GM18861 (cell line): ENCODE data around the gene TMEM178B.
"Not testable (repeated sequence)": the region's sequence is repeated elsewhere in the genome, so short reads cannot be mapped to it uniquely, and the experiment has no call there.

Source experiments
- ATAC-seq: cut with Tn5 transposase; IDR thresholded peaks from one replicate; pipeline ENCODE4 v1.9.1; 2021; ENCODE audit not compliant: unreplicated experiment

Gene TMEM178B

DNA sequence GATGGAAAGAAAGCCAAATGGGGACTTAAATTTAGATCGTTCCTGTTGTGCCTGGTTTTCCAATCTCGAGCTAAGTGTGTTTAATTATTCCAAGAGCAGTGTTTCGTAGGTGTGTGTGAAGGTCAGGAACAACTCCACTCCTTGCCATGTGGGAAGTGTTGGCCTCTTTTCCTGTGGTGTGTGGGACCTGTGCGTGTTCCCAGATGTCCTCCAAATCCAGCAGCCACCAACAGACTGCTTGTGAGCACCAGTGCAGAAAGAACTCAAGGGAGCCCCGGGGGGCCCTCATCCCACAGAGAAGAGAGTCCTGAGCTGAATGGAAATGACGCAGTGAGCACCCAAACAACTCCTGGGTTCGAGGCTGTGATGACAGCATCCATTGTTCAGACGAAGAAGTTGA, 227.7 kb downstream of the TMEM178B start:
- ATAC-seq: no peak

DNA sequence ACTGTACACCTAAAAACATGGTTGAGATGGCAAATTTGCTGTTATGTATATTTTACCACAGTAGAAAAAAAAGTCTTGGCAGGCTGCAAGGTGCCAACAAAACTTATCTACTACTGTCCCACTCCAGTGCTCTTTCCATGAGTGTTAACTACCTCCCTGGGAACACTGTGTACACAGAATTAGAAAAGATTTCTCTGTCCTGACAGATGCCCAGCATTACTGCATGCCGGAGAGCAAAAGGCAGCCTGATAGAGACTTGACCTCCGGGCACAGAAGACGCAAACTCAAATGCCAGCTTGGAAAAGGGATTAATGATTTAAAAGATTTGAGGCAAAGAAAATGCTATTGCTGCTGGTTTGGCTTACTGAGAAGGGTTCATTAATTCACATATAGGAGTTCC, 228.8 kb downstream of the TMEM178B start:
- no peak for ATAC-seq

DNA sequence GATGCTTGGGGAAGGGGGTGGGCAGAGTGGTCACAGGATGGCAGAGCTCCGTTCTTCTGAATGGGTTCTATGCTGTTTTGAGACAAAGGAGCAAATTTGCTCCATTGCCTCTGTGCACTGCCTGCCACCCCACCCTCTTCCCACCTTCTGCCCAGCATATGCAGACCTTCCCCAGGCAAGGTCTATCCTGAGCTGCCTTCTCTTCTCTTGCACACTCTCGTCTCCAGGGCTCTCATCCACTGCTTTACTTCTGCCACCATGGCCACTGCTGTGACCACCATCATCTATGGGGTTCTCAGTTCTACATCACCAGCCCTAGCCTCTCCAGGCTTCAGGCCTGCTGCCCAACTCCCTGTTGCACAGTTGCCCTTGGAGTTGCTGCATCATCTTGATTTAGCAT, 230.4 kb downstream of the TMEM178B start:
- ATAC-seq: no peak

DNA sequence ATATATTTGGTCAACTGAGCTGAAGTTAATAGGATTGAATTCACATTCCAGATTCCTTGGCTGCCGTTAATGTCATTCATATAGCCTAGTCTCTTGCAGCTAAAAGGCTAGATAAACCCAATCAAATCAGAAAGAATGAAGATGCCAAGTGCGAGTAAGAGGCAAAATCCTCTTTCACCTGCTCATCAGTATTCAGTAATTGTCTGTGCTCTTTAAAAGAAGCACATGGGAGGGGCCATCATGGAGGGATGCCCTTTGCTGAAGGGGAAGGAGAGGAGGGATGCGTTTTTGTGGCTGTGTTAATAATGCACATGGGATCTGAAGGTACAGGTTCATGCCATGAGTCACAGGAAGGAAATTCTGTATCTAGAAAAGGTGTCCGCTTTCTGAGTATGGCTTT, 232.2 kb downstream of the TMEM178B start:
- ATAC-seq: no peak

DNA sequence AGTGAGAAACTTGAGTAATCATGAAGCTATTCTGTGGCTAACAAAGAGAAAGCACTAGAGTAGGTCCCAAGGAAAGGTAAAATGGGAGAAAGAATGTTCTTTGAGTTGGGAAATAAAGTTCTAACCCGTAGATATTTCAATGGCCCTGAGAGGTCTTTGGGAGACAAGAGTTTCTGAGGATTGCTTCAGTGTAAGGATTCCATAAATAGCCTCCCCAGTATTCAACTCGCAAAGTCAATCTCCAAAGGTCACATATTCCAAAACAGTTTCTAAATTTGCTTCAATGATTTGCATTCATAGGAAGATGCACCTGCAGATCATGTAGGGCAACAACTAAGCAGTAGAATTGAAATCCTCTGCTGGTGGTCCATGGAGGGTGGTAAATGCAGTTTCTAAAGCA, 238.5 kb downstream of the TMEM178B start:
- no peak for ATAC-seq

DNA sequence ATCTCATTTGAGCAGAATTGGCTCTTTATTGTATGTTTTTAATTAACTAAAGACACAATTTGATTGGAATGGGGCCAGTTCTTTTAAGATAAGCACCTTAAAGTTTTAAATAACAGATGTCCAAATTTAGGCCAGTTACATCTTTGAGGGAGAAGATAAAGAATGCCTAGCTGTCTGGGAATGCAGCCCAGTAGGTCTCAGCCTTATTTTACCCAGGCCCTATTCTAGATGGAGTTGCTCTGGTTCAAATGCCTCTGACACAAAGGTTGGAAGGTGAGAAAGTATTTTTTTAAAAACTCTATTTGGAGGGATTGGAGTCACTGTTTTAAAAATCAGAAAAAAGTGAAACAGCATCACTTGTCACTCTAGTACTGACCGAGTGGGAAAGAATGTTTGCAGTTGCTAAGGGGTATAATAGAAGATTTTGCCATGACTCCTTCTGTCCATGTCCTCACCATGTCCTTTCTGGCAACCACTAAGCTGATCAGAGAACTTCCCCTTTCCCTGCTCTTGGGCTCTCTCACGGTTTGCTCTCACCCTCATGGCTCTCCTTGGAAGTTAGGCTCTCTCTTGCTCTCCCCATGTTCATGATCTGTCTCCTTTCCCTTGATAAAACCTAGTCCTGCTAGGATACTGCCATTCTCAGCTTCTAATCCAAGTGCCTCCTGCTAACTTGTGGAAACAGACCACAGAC, 239.1 kb downstream of the TMEM178B start:
- ATAC-seq: no peak

DNA sequence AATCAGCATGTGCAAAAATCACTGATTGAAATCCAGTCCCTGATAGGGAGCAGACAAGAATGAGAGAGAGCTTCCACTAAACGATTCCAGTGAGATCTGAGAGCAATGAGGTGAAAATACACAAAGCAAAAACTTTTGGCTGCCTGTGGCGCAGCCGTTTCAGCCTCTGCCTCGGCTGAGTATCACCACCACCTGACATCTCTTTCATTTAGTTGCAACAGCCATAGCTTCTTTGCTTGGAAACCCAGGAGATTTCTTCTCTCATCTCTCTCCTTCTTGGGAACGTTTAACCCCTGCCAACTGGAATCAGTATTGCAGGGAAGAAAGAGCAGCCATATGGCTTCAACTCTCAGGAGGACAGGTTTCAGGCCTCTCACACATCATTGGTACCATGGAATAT, 240.0 kb downstream of the TMEM178B start:
- no peak for ATAC-seq

DNA sequence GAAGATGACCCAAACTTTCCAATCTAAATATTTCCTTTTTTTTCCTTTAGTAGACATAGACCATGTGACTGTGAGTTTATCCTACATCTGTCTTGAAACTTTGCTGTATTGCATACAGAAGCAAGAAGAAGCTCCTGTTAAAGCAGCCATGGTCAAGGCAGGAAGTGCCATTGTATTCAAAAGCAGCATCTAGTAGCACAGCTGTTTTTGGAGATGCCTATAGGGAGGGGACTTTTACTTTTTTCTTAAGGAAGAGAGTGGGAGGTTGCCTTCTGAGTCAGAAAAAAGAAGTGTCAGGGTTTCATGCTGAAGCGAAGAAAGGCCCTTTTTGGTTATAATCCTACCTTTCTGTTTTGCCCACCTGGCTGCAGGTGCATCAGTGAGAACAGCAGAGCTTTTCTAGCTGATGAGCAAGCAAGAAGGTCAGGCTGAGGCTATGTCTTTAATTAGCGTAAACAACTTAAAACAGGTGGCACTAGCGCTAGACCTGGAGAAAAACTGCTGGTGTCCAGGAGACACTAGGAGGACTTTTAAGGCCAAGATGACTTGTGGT, 243.2 kb downstream of the TMEM178B start:
- no peak for ATAC-seq

DNA sequence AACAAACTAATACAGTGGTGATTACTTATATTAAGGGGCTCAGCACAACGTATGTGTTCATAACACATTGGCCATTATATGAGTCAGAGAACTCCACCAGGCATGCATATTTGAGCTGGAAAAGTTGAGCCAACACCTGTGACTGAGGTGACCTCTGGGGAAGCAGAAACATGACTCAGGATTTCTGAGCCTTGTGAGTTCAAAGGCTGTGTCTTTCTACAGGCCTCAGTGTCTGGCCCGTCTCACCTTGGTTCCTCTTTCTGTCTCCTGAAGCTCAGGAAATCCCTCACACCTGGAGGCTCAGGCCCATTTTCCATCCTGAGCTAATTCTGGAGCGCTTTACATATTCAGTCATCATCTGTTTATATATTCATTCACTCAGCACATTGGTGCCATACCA, 246.4 kb downstream of the TMEM178B start:
- ATAC-seq: no peak

DNA sequence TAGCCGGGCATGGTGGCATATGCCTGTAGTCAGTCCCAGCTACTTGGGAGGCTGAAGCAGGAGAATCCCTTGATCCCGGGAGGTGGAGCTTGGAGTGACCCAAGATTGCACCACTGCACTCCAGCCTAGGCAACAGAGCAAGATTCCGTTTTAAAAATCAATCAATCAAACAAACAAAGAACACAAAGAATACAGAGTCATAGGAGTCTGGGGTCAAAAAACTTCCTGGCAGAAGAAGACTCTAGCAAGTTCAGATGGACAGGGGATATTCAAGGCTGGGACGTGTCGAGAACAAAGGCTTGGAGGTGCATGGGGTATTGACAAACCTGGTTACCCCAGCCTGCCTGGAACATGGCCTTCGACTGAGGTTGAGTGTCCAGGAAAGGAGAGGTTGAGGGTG, 248.5 kb downstream of the TMEM178B start:
- no peak for ATAC-seq

DNA sequence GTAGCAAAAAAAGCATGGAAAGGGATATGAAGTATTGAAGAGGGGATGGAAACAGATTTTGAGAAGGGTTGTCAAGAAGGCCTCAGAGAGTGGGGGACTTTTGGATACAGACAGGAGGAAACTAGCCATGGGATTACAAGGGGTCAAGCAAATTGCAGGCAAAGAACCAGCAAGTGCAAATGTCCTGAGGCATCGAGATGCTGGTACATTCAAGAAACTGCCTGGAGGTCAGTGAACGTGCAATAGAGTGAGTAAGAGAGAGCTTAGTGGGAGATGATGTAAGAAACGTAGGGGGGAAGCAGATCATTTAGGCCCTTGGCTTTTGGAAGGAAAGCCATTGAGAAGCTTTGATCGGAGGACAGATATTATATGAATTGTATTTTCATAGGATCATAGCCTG, 250.0 kb downstream of the TMEM178B start:
- no peak for ATAC-seq

DNA sequence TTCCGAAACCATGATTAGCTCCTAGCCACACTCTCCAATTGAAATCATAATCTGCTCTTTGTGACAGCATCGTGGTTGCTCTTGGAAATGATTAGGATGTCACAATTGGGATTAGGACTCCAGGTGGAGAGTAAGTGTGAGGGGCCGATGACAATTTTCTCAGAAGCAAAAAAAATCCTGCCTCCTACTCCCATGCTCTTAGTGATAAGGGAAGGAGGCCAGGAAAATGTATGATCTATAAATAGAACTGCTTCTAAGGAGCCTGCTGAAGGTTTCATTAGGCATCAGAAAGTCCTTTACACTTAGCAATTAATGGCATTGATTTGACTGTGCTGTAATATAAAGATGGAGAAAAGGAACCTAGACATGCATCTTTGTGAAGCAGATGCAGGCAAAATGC, 251.0 kb downstream of the TMEM178B start:
- no peak for ATAC-seq

DNA sequence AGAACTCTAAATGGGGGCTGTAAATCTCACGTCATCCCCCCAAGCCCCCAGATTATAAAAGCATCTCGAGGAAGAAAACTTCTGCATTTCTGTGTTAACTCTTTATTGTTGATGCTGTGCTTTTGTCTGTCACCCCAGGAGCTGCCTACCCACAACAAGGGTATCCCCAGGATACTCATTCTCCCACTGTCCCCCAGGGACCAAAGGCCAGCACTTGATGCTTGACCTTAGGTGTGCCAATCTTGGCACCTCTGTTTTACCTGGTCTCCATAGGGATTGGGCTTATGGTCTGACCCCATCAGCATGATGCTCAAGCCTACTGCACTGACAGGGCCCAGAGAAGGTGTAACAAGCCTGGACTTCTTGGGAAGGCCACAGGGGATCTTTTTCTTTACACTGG, 251.4 kb downstream of the TMEM178B start:
- ATAC-seq: no peak

DNA sequence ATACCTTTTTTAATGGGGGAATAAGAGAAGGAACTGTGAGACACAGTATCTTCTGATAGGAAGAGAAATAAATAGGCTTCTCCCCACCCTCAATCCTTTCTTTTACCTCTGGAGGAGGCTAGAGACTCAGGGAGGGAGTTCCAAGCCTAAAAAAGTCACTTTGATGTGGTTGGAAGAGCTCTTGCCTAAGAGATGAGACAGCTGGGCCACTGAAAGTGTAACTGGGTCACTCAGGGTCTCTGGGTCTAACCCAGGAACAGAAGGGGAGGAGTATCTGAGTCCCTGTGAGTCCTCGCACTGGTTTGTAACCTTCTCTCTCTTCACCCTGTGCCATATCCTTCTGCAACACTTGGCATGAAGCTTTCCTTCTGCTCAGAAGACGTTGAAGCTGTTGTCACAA, 254.4 kb downstream of the TMEM178B start:
- no peak for ATAC-seq

DNA sequence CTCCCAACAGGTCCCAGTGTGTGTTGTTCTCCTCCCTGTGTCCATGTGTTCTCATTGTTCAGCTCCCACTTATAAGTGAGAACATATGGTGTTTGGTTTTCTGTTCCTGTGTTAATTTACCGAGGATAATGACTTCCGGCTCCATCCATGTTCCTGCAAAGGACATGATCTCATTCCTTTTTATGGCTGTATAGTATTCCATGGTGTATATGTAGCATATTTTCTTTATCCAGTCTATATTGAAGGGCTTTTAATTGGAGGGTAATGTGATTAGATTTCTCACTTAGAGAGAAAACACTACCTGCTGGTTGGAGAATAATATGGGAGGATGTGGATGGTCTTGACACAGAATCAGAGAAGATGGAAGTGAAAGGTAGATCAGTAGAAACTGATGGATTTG, 256.4 kb downstream of the TMEM178B start:
- not testable (repeated sequence) for ATAC-seq

DNA sequence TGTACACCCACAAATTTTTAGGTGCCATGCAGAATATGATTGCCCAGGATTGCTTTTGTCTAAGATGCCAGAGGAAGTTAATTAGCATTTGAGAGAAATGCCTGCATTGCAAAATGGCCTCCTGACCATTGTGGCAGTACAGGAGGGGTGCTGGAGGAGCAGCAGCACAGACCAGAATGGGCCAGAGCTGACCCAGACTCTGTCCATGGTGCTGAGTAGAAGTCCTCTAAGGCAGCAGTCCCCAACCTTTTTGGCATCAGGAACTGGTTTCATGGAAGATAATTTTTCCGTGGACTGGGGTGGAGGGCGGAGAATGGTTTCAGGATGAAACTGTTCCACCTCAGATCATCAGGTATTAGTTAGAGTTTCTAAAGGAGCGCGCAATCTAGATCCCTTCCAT, 259.6 kb downstream of the TMEM178B start:
- ATAC-seq: no peak

DNA sequence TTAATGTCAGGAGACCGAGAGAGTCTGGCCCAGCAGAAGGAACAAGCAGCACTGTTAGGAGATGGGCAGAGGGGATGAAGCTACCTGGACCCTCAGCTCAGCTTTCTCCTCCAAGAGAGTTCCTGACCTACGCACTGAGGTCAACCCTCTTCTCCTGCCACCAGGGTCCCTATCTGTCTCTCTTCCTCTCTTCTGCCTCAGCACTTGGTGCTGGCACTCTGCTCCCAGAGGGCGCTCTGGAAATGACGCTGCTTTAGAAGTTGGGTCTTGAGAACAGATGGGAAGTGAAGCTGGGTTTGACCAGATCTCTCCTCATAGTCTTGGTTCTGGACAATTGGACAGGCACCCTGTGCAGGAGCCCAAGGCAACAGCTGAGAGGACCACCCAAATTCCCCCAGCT, 261.3 kb downstream of the TMEM178B start:
- no peak for ATAC-seq

DNA sequence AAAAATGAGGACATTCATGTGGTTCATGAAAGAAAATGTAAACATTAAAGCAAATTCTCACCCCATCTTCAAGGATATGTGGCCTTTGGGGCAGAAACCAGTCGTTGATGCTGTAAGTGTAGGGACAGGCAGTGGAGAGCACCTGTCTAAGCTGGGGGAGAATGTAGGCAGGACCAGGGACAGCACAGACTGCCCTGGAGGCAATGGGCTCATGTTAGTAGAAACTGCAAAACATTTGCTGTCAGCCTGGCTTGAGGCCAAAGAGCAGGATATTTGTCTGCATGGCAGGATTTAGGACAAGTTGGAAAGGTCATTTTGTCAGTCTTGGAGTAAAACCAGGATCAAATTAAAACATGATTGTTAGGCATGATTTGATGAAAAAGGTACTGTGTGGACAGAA, 265.7 kb downstream of the TMEM178B start:
- ATAC-seq: no peak

DNA sequence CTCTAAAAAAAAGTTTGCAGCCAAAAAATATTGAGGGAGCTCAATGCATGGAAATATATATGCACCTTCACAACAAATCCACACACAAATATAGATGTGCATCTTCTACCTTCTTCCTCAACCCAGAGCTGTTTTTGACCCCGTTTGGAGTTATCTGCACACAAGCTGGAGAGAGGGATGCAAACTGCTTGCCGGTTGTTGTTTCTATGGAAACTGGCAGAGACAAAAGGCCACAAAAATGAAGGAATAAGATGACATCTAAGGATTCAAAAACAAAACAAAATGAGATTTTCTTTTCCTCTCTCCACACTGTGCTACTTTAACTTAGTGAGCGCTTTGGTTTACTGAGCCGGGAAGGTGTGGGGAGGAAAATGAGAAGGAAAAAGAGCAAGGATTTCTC, 267.1 kb downstream of the TMEM178B start:
- ATAC-seq: no peak

DNA sequence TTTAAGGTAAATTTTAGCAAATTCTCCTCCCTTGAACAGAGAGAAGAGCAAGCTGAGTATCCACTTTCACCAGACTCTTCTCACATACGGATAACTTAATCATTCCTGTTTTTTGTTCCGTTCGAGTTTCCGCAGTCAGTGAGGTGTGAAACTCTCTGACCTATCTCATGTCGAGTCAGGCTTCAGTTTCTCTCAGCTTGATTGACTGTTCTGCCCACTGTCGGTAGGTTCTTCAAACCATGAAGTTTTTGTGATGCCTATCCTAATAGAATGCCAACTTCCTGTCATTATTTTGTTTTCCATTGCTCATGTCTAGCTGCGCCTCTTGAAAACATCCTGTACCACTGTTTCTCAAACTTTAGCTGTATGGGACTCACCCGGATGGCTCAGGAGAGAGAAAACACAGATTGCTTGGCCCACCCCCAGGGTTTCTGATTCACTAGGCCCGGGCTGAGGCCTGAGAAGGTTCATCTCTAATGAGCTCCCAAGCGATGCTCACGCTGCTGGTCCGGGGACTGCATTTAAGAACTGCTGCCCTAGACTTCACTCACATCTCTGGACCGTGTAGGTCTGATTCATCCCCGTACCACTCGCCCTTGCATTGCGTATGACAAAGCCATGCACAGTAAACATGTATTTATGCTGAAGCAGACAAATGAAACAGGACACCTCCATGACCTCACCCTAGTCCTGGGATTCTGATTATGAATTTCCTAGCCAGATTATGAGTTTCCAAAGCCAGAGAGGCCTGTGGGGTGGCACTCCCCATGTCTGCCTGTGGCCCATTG, 269.0 kb downstream of the TMEM178B start:
- ATAC-seq: no peak

DNA sequence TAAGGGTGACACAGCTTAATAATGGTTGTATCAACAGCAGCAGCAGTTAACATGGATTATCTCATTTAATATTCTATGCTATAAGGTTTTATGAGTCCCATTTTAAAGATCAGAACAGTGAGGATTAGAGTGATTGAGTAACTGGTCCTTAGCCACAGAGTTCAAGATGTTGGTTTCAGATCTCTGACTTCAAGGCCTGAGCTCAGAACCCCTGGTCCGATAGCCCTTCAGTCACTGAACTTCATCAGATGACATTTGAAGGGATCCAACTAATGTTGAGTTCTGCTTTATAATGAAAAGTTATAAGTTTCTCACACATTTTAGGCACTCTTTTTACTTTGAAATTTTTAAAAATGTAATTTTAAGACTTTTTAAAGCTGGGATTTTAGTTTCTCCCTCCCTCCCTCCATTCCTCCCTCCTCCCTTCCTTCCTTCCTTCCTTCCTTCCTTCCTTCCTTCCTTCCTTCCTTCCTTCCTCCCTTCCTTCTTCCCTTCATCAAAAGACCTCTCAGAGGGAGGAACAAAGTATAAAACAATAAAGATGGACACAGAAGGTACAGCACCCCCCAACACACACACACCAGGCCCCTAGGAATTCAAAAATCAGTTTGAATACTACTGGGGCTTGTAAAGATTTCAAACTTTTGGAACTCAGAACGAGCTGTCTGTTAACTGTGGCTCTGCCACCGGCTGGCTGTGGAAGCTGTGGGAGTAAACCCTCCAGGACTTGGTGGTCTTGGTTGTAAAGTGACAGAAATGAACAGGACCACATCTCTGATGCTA, 270.5 kb downstream of the TMEM178B start:
- no peak for ATAC-seq

DNA sequence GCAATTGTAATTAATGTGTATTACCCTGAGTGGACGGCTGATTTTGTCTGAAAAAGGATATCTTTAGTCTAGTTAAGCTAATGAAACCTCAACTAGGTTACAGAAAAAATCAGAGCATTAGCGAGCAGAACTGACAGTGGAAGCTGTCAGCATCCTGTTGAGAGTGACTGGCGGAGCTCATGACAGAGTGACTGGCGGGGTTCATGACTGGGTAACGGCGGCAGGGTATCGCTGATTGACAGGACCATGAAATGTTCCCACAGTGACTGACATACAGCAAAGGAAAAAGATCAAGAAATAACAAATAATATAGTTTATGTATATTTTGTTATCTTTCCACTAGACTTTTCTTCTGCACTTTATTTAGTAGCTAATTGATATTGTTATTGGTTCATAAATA, 274.9 kb downstream of the TMEM178B start:
- ATAC-seq: no peak
